IMR-90 (cell line): ENCODE measurements around the gene ENHO. TPM values are rescaled to one million over a fixed set of nuclear protein-coding genes. Genes with fewer than 3 reads are reported as not detected.

ENCODE experiments used
- ATAC-seq: fragments of 200-7000 bp; cut with Tn5 transposase; 2 replicates; pipeline ENCODE4 v1.9.1; 2020; ENCODE audit warnings: low read depth, mild to moderate bottlenecking, moderate library complexity
- BruUV-seq: library from RNA; stranded (reverse); fragments of 400-500 nt; replicated peaks from 2 replicates; lab custom pipeline; 2021; lab: Mats Ljungman, UMichigan
- CTCF ChIA-PET: fragments of 300-600 bp; formaldehyde crosslinking; extraction: SDS; loops from one replicate; lab custom pipeline; 2021; ENCODE audit warnings: antibody characterized with exemption; lab: Yijun Ruan, JAX
- POLR2A ChIA-PET: fragments of 300-600 bp; sonication (Branson Sonifier 250); formaldehyde crosslinking; loops from one replicate; lab custom pipeline; 2022; ENCODE audit warnings: antibody characterized with exemption; ENCODE audit not compliant: unreplicated experiment; lab: Charles Lee
- DNase-seq: peaks from one replicate; pipeline ENCODE4 v3.0.0; 2013
- H2AFZ ChIP-seq: replicated peaks from 2 replicates; pipeline ENCODE3; 2013; ENCODE audit warnings: low read length, mild to moderate bottlenecking; ENCODE audit not compliant: poor library complexity
- H2AK5ac ChIP-seq: 2 replicates; pipeline ENCODE4 v1.6.1; 2013; ENCODE audit warnings: low read depth, low read length, inconsistent platforms
- H2AK9ac ChIP-seq: replicated peaks from 2 replicates; pipeline ENCODE3; 2013; ENCODE audit warnings: mild to moderate bottlenecking, low read depth, low read length, moderate library complexity; ENCODE audit not compliant: poor library complexity
- H2BK120ac ChIP-seq: 2 replicates; pipeline ENCODE4 v1.6.1; 2013; ENCODE audit warnings: low read depth, low read length, inconsistent platforms
- H2BK15ac ChIP-seq: 3 replicates; pipeline ENCODE4 v1.6.1; 2013; ENCODE audit warnings: low read depth, low read length, inconsistent platforms
- H2BK20ac ChIP-seq: 2 replicates; pipeline ENCODE4 v1.6.1; 2013; ENCODE audit warnings: low read depth, mild to moderate bottlenecking, inconsistent platforms, low read length, moderate library complexity
- H2BK5ac ChIP-seq: 2 replicates; pipeline ENCODE4 v1.6.1; 2013; ENCODE audit warnings: mild to moderate bottlenecking, low read depth, low read length, inconsistent platforms; ENCODE audit not compliant: poor library complexity, severe bottlenecking
- H3K14ac ChIP-seq: replicated peaks from 2 replicates; pipeline ENCODE4 v1.6.1; 2013; ENCODE audit warnings: low read depth, low read length, inconsistent platforms
- H3K18ac ChIP-seq: 2 replicates; pipeline ENCODE4 v1.6.1; 2013; ENCODE audit warnings: low read depth, low read length, control low read depth
- H3K23ac ChIP-seq: 2 replicates; pipeline ENCODE4 v1.6.1; 2013; ENCODE audit warnings: low read depth, low read length, inconsistent platforms
- H3K27ac ChIP-seq: 2 replicates; pipeline ENCODE4 v1.5.1; 2013; ENCODE audit warnings: mild to moderate bottlenecking, control low read depth, low read length; ENCODE audit not compliant: insufficient read depth
- H3K27me3 ChIP-seq: 2 replicates; pipeline ENCODE4 v1.6.1; 2013; ENCODE audit warnings: low read length; ENCODE audit not compliant: control insufficient read depth, insufficient read depth
- H3K36me3 ChIP-seq: 2 replicates; pipeline ENCODE4 v1.6.1; 2013; ENCODE audit warnings: low read length, mixed read lengths; ENCODE audit not compliant: control insufficient read depth, insufficient read depth
- H3K4ac ChIP-seq: 2 replicates; pipeline ENCODE4 v1.6.1; 2013; ENCODE audit warnings: low read depth, low read length, inconsistent platforms
- H3K4me1 ChIP-seq: 2 replicates; pipeline ENCODE4 v1.6.1; 2013; ENCODE audit warnings: low read length, mixed read lengths; ENCODE audit not compliant: control insufficient read depth, insufficient read depth
- H3K4me2 ChIP-seq: 2 replicates; pipeline ENCODE4 v1.6.1; 2013; ENCODE audit warnings: low read depth, mild to moderate bottlenecking, control low read depth, low read length, moderate library complexity
- H3K4me3 ChIP-seq: 2 replicates; pipeline ENCODE4 v1.5.1; 2013; ENCODE audit warnings: low read depth, mild to moderate bottlenecking, control low read depth, low read length, moderate library complexity; ENCODE audit not compliant: insufficient read depth
- H3K56ac ChIP-seq: 2 replicates; pipeline ENCODE4 v1.6.1; 2013; ENCODE audit warnings: low read length, inconsistent platforms; ENCODE audit not compliant: insufficient read depth; ENCODE audit errors: extremely low read depth
- H3K79me1 ChIP-seq, 2 experiments: 2 replicates each; pipeline ENCODE4 v1.6.1; 2013; ENCODE audit warnings: low read length in 2 of 2, inconsistent platforms in 1 of 2, low read depth in 1 of 2
- H3K9ac ChIP-seq: 2 replicates; pipeline ENCODE4 v1.6.1; 2013; ENCODE audit warnings: low read depth, low read length, control low read depth
- H3K9me1 ChIP-seq: 2 replicates; pipeline ENCODE4 v1.6.1; 2013; ENCODE audit warnings: low read length, inconsistent platforms; ENCODE audit not compliant: insufficient read depth
- H3K9me3 ChIP-seq: 2 replicates; pipeline ENCODE4 v1.6.1; 2013; ENCODE audit warnings: low read length; ENCODE audit not compliant: control insufficient read depth, insufficient read depth
- H4K20me1 ChIP-seq: 2 replicates; pipeline ENCODE4 v1.6.1; 2013; ENCODE audit warnings: low read length, inconsistent platforms; ENCODE audit not compliant: insufficient read depth
- H4K5ac ChIP-seq: 2 replicates; pipeline ENCODE4 v1.6.1; 2013; ENCODE audit warnings: mild to moderate bottlenecking, low read depth, low read length, control low read depth
- H4K8ac ChIP-seq, 2 experiments: 2 replicates each; pipeline ENCODE4 v1.6.1; 2013; ENCODE audit warnings: low read depth in 2 of 2, low read length in 2 of 2, control low read depth in 1 of 2, inconsistent platforms in 1 of 2
- H4K91ac ChIP-seq: 2 replicates; pipeline ENCODE4 v1.6.1; 2013; ENCODE audit warnings: low read depth, low read length, inconsistent platforms; ENCODE audit not compliant: insufficient read depth
- BHLHE40 ChIP-seq: fragments of 150-350 bp; IDR thresholded peaks from 2 replicates; pipeline ENCODE4 v1.6.1; 2016; ENCODE audit warnings: mild to moderate bottlenecking, low read depth, low read length
- CEBPB ChIP-seq: IDR thresholded peaks from 2 replicates; pipeline ENCODE4 v1.6.1; 2012; ENCODE audit warnings: low read depth, low read length, improper control_type of control experiment
- CHD1 ChIP-seq: IDR thresholded peaks from 2 replicates; pipeline ENCODE4 v1.6.1; 2012; ENCODE audit warnings: low read depth, low read length, improper control_type of control experiment
- CTCF ChIP-seq: conservative IDR thresholded peaks from 2 replicates; pipeline ENCODE4 v1.5.1; 2012; ENCODE audit warnings: mild to moderate bottlenecking, low read depth, low read length, improper control_type of control experiment
- ELK1 ChIP-seq: fragments of 150-350 bp; IDR thresholded peaks from 2 replicates; pipeline ENCODE4 v1.6.1; 2016; ENCODE audit warnings: low read depth, mild to moderate bottlenecking, low read length, moderate library complexity, borderline replicate concordance
- FOS ChIP-seq: fragments of 150-350 bp; IDR thresholded peaks from 2 replicates; pipeline ENCODE4 v1.6.1; 2016; ENCODE audit warnings: low read depth, low read length
- MAFK ChIP-seq: IDR thresholded peaks from 2 replicates; pipeline ENCODE4 v1.6.1; 2012; ENCODE audit warnings: low read depth, low read length, improper control_type of control experiment
- MAZ ChIP-seq: IDR thresholded peaks from 2 replicates; pipeline ENCODE4 v1.6.1; 2012; ENCODE audit warnings: low read depth, mild to moderate bottlenecking, low read length, improper control_type of control experiment, moderate library complexity, borderline replicate concordance
- MXI1 ChIP-seq: IDR thresholded peaks from 2 replicates; pipeline ENCODE4 v1.6.1; 2012; ENCODE audit warnings: low read depth, mild to moderate bottlenecking, low read length, moderate library complexity, borderline replicate concordance
- NFE2L2 ChIP-seq: fragments of 150-350 bp; IDR thresholded peaks from 2 replicates; pipeline ENCODE4 v1.6.1; 2016; ENCODE audit warnings: low read depth, mild to moderate bottlenecking, low read length
- POLR2A ChIP-seq: IDR thresholded peaks from 2 replicates; pipeline ENCODE4 v1.6.1; 2012; ENCODE audit warnings: mild to moderate bottlenecking, low read depth, low read length
- RAD21 ChIP-seq: IDR thresholded peaks from 2 replicates; pipeline ENCODE4 v1.6.1; 2012; ENCODE audit warnings: low read length, improper control_type of control experiment
- RCOR1 ChIP-seq: IDR thresholded peaks from 2 replicates; pipeline ENCODE4 v1.6.1; 2012; ENCODE audit warnings: mild to moderate bottlenecking, low read length, improper control_type of control experiment; ENCODE audit not compliant: insufficient replicate concordance
- RFX5 ChIP-seq: IDR thresholded peaks from 2 replicates; pipeline ENCODE4 v1.8.0; 2012; ENCODE audit warnings: low read depth, mild to moderate bottlenecking, low read length, moderate library complexity
- SMC3 ChIP-seq: fragments of 150-350 bp; IDR thresholded peaks from 2 replicates; pipeline ENCODE4 v1.6.1; 2016; ENCODE audit warnings: low read depth, mild to moderate bottlenecking, antibody characterized with exemption, low read length, moderate library complexity
- USF2 ChIP-seq: fragments of 150-350 bp; IDR thresholded peaks from 2 replicates; pipeline ENCODE4 v1.6.1; 2017; ENCODE audit warnings: mild to moderate bottlenecking, antibody characterized with exemption, low read length, low read depth
- WGBS, 2 experiments: methylation state at CpG; one replicate each; pipeline versions ENCODE4 v1.1.5 to v1.1.7; 2013; ENCODE audit warnings: missing lambda C conversion rate in 2 of 2; ENCODE audit not compliant: insufficient read length in 1 of 2; ENCODE audit errors: extremely low coverage in 2 of 2; 5-methylcytosine and 5-hydroxymethylcytosine counted together
- dilution Hi-C: fragments of 300-500 bp; cut with HindIII; formaldehyde crosslinking; loops from one replicate; pipeline ENCODE4 v1.14.3; 2018; ENCODE audit warnings: low sequenced_read_pairs; ENCODE audit not compliant: unreplicated experiment
- in situ Hi-C: fragments of 300-500 bp; cut with MboI; formaldehyde crosslinking; loops from 3 replicates; pipeline ENCODE4 v1.14.3; 2019; ENCODE audit warnings: low sequenced_read_pairs, inconsistent platforms, mixed read lengths
- intact Hi-C: fragments of 100-400 bp; cut with micrococcal nuclease; formaldehyde crosslinking; loops from 2 replicates; pipeline ENCODE4 v1.10.0; 2022
- polyA plus RNA-seq, 3 experiments: library from polyadenylated mRNA; depleted of rRNA; stranded (reverse); fragments of >200 nt; gene quantifications; 2 replicates each; pipeline ENCODE4 v1.2.3, GENCODE V29; 2012; ENCODE audit warnings: low replicate concordance in 1 of 3
- total RNA-seq: library from RNA; depleted of rRNA; stranded (reverse); fragments of >200 nt; gene quantifications from 2 replicates; pipeline ENCODE4 v1.2.3, GENCODE V29; 2012

The ENHO gene
- total and polyA plus RNA-seq, 2 of the 4 experiments (the other 2 are of a cell fraction), result not detected

GRCh38 chr9:34550681-34551270, 28.0 kb upstream of the ENHO start:
- no peak overlapping the region for H2BK20ac ChIP-seq
- H3K14ac ChIP-seq, result no peak overlapping the region
- no peak overlapping the region for H2AFZ ChIP-seq
- H3K9ac ChIP-seq, result no peak overlapping the region
- H2BK120ac ChIP-seq, result no peak overlapping the region
- H4K20me1 ChIP-seq, result no peaks in the 10 kb centered on the region
- no peak overlapping the region for H4K5ac ChIP-seq
- H2AK9ac ChIP-seq, result no peak overlapping the region
- no peaks in the 10 kb centered on the region for H3K79me1 ChIP-seq
- H4K91ac ChIP-seq, result no peak overlapping the region
- no TSS peak for BruUV-seq
- H3K23ac ChIP-seq, result no peak overlapping the region
- peaks cover 3% of the 10 kb centered on the region; the same call in 1 of the 2 replicates for H3K9me1 ChIP-seq
- no peak overlapping the region for H3K4me2 ChIP-seq
- H4K8ac ChIP-seq, result no peak overlapping the region
- no peak overlapping the region for H3K4me3 ChIP-seq
- H2BK15ac ChIP-seq, result no peak overlapping the region
- ChIA-PET POLR2A (no interaction called here), CTCF (no interaction called here)
- in situ Hi-C loops (loop anchor here (5.0 kb wide), 1 partner anchor 47 kb away; no protein-coding TSS in a partner anchor), dilution Hi-C loops (no loop called here), intact Hi-C loops (no loop called here)
- no peaks in the 10 kb centered on the region for H3K9me3 ChIP-seq
- H3K27ac ChIP-seq, result no peak overlapping the region
- no peak overlapping the region for H2AK5ac ChIP-seq
- H3K18ac ChIP-seq, result no peak overlapping the region
- no peak for DNase-seq
- 60% methylated on average over 1 of the region's 5 CpGs; no CpG with 5 or more reads in 1 of the 2 experiments for whole genome bisulfite sequencing, 2 experiments
- H3K4me1 ChIP-seq, result no peaks in the 10 kb centered on the region
- TF ChIP-seq RFX5 (no peak), MXI1 (no peak), MAFK (no peak), POLR2A (no peak), CHD1 (no peak), MAZ (no peak), BHLHE40 (no peak), ELK1 (no peak), RCOR1 (no peak), USF2 (no peak), RAD21 (no peak), CEBPB (no peak), CTCF (no peak), NFE2L2 (no peak), FOS (no peak), SMC3 (no peak)
- peaks cover 54% of the 10 kb centered on the region for H3K27me3 ChIP-seq
- no peaks in the 10 kb centered on the region for H3K36me3 ChIP-seq
- no peak for ATAC-seq
- H2BK5ac ChIP-seq, result no peak overlapping the region
- no peak overlapping the region for H3K56ac ChIP-seq
- H3K4ac ChIP-seq, result no peak overlapping the region
